Activated naive CD8-positive, alpha-beta T cell treated with anti-CD3 and anti-CD28 coated beads for 36 hours (primary cell): ENCODE measurements around the gene PPP1R26. TPM values are rescaled to one million over a fixed set of nuclear protein-coding genes. Genes with fewer than 3 reads are reported as not detected.

ENCODE experiments used
- DNase-seq: peaks from one replicate; pipeline ENCODE4 v3.0.0; 2021
- H3K27ac Mint-ChIP-seq: one replicate; pipeline ENCODE4 v1.8.0; 2022; ENCODE audit warnings: mild to moderate bottlenecking, moderate library complexity, mixed read lengths
- H3K27me3 Mint-ChIP-seq: one replicate; pipeline ENCODE4 v1.8.0; 2022; ENCODE audit warnings: mild to moderate bottlenecking, mixed read lengths
- H3K36me3 Mint-ChIP-seq: one replicate; pipeline ENCODE4 v1.8.0; 2021; ENCODE audit warnings: mild to moderate bottlenecking, mixed read lengths
- H3K4me1 Mint-ChIP-seq: one replicate; pipeline ENCODE4 v1.8.0; 2021; ENCODE audit warnings: mixed read lengths
- H3K4me3 Mint-ChIP-seq: one replicate; pipeline ENCODE4 v1.8.0; 2022; ENCODE audit warnings: mild to moderate bottlenecking, moderate library complexity, mixed read lengths
- H3K9me3 Mint-ChIP-seq: one replicate; pipeline ENCODE4 v1.8.0; 2022; ENCODE audit warnings: mixed read lengths
- total RNA-seq, 2 experiments: library from RNA; stranded (reverse); gene quantifications; one replicate each; pipeline ENCODE4 v1.2.3, GENCODE V29; 2021

PPP1R26 gene
- total RNA-seq, 2 experiments from 2014 or later: 0.20 to 0.27 TPM

DNA sequence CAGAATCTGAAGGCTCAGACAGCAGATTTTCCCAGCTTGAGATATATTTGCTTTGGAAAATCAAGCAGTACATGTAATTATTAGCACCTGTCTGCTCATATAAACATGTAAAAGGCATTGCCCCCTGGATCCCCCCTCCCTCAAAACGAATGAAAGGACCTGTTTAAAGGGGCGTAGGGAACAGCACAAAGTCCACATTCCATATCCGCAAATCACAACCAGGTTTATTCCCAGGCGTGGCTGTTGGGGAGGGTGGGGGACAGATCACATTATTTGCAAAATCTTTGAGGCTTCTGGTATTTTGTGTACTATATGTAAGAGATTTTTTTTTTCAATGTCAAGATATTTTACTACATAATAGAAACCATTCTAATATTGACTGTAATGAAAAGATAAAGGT is 12.2 kb downstream of the PPP1R26 start:
- H3K9me3 Mint-ChIP-seq: no peaks in the 10 kb centered on the region
- no peaks in the 10 kb centered on the region for H3K4me1 Mint-ChIP-seq
- H3K27me3 Mint-ChIP-seq: peaks cover 6% of the 10 kb centered on the region
- no peak overlapping the region for H3K4me3 Mint-ChIP-seq
- DNase-seq: no peak
- H3K27ac Mint-ChIP-seq: no peak overlapping the region
- no peaks in the 10 kb centered on the region for H3K36me3 Mint-ChIP-seq

DNA sequence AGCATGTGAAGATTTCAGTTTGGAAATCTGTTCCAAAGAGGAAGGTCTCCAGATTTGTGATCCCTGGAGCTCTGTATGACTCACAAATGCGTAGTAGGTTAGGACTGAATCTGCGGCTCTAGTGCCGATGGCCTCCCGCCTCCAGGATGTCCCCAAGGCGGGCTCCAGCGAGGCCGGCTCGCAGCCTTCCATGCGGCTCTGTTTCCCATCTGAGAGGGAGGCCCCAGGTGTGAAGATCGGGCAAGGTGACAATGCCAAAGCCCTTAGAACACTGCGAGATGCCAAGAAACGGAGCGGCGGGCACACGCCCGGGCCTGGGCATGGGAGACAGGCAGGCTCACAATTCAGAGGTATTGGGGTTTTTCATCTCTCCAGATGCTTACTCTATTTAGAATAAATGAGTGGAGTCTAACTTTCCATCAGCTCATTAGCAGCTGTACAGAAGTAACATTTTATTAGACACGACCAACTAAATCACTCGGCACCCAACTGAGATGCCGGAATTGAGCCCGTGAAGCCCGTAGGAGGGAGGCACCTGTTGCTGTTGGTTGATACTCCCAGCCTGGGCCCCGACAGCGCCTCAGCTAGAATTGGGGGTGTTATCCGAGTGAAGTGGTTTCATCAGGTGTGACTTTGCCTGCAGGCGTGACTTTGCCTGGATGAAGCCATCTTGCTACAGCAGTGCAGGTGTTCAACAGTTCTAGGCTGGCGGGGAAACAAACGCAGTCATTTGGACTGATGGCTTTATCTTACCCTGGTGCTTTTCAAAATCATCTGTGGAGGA is 13.5 kb downstream of the PPP1R26 start:
- H3K36me3 Mint-ChIP-seq: no peaks in the 10 kb centered on the region
- no peak for DNase-seq
- H3K27ac Mint-ChIP-seq: no peak overlapping the region
- H3K27me3 Mint-ChIP-seq: peaks cover 10% of the 10 kb centered on the region
- no peak overlapping the region for H3K4me3 Mint-ChIP-seq
- no peaks in the 10 kb centered on the region for H3K9me3 Mint-ChIP-seq
- H3K4me1 Mint-ChIP-seq: no peaks in the 10 kb centered on the region

DNA sequence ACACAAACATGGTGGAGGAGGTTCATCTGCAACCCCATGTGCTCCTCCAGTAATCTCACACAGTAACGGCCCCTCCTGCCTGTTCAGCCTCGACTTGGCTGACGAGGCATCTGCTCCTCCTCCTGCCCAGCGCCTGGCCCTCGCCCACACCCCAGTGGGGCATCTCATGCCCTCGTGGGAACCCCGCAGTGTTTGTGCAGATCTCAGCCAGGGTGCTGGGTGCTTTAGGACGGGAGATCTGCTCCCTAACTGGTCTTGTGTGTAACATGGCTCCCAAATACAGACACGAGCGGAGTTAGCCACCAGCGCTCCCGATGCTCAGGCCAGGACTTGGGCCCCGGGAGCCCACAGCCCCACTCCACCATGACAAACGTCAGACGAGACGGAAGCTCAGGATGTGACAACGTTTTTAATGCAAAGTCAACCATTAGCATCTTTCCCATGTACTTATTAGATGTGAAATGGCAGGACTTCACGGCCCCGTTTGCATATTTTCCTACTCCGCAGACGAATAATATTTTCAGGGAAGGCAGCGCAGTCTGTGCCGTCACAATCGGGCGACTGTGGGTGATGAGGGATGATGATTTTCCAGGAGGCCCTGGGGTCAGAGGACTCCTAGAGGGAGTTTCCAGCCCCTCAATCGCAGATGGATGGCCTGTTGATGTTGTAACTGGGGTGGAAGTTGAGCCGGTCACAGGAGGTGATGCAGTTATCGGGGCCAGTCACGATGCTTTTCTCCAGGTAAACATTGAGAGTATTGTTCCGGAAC is 15.4 kb downstream of the PPP1R26 start:
- Mint-ChIP-seq H3K27ac (no peak overlapping the region), H3K36me3 (no peaks in the 10 kb centered on the region), H3K4me3 (no peak overlapping the region), H3K9me3 (no peaks in the 10 kb centered on the region), H3K27me3 (peaks cover 10% of the 10 kb centered on the region), H3K4me1 (no peaks in the 10 kb centered on the region)
- no peak for DNase-seq

DNA sequence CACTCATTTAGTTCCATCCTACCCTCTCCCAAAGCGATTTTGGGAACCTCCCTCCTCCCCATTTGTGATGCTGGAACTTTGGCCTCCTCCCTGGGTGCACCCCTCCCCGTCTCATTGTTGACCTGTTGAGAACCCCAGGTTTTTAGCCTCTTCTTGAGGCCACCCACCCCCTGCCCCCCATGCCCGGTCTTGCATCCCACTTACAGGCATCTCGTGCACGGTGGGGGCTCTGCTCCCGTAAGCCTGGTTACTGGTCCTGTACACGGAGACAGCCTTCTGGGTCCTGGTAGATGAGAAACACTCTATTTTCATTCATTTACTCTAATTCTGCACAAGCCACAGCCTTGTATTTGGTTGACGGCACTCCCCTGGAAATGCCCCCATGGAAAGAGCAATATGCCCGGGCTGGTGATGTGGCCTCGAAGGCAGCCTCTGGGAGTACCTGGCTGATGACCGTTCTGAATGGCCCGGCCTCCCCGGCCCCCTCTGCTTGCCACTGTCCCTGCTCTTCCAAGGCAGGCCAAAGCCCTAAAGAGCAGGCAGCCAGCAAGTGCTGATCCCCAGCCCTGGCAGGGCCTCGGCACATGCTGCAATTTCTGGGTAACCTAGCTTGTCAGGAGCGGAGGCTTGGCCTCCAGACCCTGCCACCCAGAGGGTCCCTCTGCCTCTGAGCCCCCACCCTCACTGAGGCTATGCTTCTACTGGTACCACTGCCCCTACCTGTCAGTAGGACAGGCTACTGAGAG is 19.0 kb downstream of the PPP1R26 start:
- DNase-seq: no peak
- Mint-ChIP-seq H3K27ac (no peak overlapping the region), H3K36me3 (peaks cover 16% of the 10 kb centered on the region), H3K4me1 (peaks cover 7% of the 10 kb centered on the region), H3K9me3 (no peaks in the 10 kb centered on the region), H3K27me3 (peaks cover 10% of the 10 kb centered on the region), H3K4me3 (no peak overlapping the region)

DNA sequence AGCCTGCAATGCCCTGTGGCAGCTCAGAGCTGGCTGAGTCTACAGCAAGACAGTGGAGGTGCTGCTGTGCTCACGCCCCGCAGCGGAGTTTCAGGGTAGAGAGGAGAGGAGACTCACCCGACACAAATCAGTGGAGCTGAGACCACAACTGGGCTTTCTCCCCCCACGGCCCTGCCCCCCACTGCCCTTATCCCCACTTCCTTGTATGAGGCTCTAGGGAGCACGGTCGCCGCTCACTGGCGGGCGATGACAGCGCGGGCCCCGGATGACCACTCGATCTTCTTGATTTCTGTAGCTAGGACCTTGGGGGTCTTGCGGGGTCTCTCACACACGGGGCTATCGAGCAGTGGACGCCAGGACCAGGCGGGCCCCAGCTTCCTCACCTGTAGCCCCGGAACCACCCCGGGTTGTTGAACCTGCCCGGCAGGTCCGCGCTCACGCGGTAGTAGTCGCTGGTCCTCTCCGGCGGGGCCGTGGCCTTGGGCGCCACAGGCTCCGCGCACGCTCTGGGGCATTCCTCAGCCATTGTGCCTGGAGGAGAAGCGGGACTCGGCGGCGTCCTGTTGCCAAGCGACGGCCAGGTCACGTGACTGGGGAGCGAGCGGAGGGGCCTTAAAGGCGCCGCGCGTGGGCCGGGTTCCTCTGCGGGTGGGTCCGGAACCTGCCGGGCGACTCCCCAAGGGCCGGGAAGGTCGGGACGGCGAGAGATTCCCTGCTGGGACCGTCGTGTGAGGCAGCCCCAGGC is 19.9 kb downstream of the PPP1R26 start:
- DNase-seq: peak; percentile 82
- Mint-ChIP-seq H3K4me1 (peaks cover 10% of the 10 kb centered on the region), H3K36me3 (peaks cover 21% of the 10 kb centered on the region), H3K27me3 (peaks cover 10% of the 10 kb centered on the region), H3K9me3 (no peaks in the 10 kb centered on the region), H3K4me3 (peak overlapping the region; percentile 63), H3K27ac (no peak overlapping the region)

DNA sequence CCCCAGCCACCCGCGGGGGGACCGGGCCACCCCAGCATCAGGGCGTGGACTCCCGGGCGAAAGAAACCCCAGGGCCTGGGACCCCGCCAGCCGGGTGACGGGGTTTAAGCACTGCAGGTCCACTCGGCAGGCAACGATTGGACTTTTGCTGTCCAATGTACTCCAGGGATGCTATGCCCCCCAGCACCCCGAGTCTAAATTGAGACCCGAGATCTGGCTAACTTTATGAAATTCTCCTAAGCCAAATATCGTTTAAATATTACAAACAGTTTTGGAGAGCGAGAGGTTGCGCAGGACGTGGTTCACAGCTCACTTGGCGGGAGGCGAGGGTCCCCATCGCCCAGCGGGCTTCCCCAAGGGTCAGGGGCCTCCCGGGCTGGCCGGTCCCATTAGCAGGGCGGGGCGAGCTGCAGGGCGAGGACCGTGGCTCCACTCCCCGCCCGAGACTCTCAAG is 20.5 kb downstream of the PPP1R26 start:
- Mint-ChIP-seq H3K27ac (no peak overlapping the region), H3K4me1 (peaks cover 11% of the 10 kb centered on the region), H3K27me3 (peaks cover 6% of the 10 kb centered on the region), H3K4me3 (peak overlapping the region; percentile 93), H3K36me3 (peaks cover 25% of the 10 kb centered on the region), H3K9me3 (no peaks in the 10 kb centered on the region)
- no peak for DNase-seq

DNA sequence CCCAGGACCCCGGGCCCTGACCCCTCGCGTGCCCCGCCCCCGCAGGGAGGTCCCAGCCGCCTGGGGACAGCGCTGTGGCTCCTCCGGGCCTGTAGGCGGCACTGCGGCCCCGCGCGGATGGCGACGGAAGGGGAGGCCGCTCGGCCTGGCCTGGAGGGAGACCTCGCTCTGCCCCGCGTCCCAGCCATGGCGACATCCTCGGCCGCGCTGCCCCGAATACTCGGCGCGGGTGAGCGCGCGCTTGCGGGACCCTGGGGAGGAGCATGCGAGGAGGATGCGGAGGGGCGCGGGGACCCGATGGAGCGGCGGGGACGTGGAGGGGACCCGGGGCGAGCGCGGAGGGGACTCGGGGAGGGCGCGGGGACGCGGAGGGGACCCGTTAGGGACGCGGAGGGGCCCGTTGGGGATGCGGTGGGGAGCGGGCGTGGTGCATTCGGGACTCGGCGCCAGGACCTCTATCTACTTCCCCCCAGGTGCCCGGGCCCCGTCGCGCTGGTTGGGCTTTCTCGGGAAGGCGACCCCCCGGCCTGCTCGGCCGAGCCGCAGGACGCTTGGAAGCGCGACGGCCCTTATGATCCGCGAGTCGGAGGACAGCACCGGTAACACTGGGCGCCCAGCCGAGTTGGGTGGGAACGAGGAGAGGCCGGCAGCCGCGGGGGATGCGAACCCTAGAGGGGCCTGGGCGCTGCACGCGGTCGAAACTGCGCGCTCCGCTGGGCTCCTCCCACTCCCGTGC is 21.1 kb downstream of the PPP1R26 start, which contains the start of gene MRPS2:
Gene MRPS2 (plus strand): TSS at position 158 of the 736 bp plus-strand sequence. CDS start 29 bp downstream, at position 187.
- H3K9me3 Mint-ChIP-seq: no peaks in the 10 kb centered on the region
- H3K4me3 Mint-ChIP-seq: peak within 1 kb of the TSS; percentile 93
- DNase-seq: peak; percentile 91
- H3K36me3 Mint-ChIP-seq: peaks cover 30% of the 10 kb centered on the region
- H3K4me1 Mint-ChIP-seq: peaks cover 11% of the 10 kb centered on the region
- H3K27me3 Mint-ChIP-seq: peaks cover 4% of the 10 kb centered on the region
- H3K27ac Mint-ChIP-seq: peak within 1 kb of the TSS; percentile 93

DNA sequence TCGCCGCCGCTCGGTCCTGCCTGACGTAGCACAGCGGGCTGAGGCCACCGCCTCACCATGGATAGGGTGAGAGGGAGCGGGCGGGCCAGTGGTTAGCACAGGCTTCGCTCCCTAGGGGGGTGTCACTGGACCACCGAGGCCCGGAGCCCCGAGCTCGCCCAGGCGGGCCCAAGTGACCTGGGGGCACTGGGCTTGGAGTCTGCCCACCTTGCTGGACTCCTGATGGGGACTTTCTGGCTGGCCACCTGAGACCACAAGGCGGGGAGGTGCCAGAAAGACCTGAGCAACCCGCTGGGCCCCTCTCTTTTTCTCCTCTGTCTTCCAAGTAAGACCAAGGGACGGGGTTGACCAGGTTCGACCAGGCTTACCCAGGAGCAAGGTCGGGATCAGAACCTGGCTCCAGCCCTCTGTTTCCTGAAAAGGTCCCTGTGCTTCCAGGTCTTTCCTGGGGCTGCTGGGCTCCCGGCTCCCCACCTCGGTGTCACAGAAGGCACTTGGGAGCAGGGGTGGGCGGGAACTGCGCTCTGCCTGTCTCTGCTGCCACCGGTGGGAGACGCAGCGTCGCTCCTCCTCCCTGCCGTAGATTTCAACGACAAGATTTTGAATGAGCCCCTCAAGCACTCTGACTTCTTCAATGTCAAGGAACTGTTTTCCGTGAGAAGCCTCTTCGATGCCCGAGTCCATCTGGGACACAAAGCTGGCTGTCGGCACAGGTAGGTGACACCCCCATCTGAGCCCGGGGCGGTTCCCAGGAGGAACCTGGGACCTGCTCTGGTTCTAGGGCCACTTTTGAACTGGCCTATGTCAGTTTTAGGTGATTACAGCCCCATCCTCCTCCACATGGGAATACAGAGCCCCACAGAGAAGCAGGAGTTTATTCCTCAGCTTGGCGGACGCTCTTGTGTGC is 21.9 kb downstream of the PPP1R26 start:
- Mint-ChIP-seq H3K27me3 (peaks cover 4% of the 10 kb centered on the region), H3K4me1 (peaks cover 11% of the 10 kb centered on the region), H3K9me3 (no peaks in the 10 kb centered on the region), H3K4me3 (peak overlapping the region; percentile 93), H3K36me3 (peaks cover 30% of the 10 kb centered on the region), H3K27ac (peak overlapping the region; percentile 93)
- peak; percentile 74 for DNase-seq

DNA sequence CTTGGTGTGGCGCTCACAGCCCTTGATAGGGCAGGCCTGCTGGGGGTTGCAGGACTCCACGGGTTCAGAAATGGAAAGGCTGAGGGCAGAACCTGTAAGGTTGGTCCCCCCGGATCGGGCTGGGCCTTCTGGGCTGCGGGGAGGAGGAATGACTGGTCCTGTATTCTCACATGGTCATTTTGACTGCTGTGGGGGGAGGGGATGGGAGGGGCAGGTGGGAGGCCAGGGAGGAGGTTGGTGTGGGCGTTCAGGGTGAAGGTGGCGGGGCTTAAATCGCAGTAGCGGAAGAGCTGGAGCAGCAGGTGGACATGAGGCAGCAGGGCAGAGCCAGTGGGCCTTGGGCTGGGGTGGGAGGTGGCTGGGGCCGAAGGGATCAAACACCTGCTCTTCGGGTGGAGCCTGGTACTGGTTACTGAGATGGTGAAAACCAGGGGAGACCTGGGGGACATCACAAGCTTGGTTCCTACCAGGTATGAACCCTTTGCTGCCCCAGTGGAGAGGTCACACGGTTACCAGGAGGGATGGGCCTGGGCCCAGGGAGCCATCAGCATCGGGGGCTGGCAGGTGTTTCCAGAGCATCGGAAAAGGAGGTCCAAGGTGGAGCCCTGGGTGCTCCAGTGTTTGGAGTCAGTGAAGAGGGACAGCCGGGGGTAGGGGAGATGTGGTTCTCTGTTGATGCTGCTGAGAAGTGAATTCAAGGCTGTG is 22.7 kb downstream of the PPP1R26 start:
- peaks cover 30% of the 10 kb centered on the region for H3K36me3 Mint-ChIP-seq
- peak overlapping the region; percentile 93 for H3K4me3 Mint-ChIP-seq
- H3K9me3 Mint-ChIP-seq: no peaks in the 10 kb centered on the region
- DNase-seq: no peak
- H3K4me1 Mint-ChIP-seq: peaks cover 11% of the 10 kb centered on the region
- peak overlapping the region; percentile 38 for H3K27ac Mint-ChIP-seq
- peaks cover 4% of the 10 kb centered on the region for H3K27me3 Mint-ChIP-seq

DNA sequence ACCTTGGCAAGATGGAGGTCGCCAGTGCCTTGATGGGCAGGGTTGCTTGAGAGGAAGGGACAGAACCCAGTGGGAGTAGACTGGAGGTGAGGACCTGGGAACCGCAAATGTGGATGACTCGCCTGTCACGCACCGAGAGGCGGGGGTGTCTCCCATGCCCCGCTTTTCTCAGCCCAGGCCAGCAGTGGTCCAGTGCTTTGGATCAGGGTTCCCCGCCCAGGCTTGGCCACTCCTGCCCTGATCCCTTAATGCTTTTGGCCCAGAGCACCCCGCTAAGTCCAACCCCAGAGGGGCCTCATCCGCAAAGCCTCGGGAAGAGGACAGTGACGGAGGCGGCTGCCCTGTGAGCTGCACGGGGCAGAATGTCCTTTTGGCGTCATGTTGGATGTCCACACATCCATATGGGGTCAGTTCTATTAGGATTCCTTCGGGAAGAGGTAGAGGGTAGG is 23.3 kb downstream of the PPP1R26 start:
- Mint-ChIP-seq H3K4me3 (peak overlapping the region; percentile 93), H3K4me1 (peaks cover 11% of the 10 kb centered on the region), H3K9me3 (no peaks in the 10 kb centered on the region), H3K27me3 (peaks cover under 1% of the 10 kb centered on the region), H3K36me3 (peaks cover 30% of the 10 kb centered on the region), H3K27ac (no peak overlapping the region)
- DNase-seq: no peak

DNA sequence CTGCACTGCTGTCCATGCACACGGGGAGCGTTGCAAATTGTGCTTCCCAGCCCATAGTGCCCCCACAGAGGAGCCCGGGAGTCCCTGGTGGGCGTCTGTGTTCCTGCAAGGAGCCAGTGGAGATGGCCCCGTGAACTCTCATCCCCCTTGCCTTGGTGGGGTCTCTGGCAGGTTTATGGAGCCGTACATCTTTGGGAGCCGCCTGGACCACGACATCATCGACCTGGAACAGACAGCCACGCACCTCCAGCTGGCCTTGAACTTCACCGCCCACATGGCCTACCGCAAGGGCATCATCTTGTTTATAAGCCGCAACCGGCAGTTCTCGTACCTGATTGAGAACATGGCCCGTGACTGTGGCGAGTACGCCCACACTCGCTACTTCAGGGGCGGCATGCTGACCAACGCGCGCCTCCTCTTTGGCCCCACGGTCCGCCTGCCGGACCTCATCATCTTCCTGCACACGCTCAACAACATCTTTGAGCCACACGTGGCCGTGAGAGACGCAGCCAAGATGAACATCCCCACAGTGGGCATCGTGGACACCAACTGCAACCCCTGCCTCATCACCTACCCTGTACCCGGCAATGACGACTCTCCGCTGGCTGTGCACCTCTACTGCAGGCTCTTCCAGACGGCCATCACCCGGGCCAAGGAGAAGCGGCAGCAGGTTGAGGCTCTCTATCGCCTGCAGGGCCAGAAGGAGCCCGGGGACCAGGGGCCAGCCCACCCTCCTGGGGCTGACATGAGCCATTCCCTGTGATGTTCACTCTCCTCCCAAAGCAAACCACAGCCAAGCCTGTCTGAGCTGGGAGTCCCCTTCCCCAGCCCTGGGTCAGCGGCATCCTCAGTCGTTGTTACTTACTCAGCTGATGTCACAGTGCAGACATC is 24.0 kb downstream of the PPP1R26 start:
- Mint-ChIP-seq H3K27me3 (no peaks in the 10 kb centered on the region), H3K27ac (no peak overlapping the region), H3K4me1 (peaks cover 11% of the 10 kb centered on the region), H3K9me3 (peaks cover under 1% of the 10 kb centered on the region), H3K4me3 (no peak overlapping the region), H3K36me3 (peaks cover 30% of the 10 kb centered on the region)
- no peak for DNase-seq
